GM19324 (cell line): ENCODE results near the gene TNNT2.

Experiments used
- ATAC-seq: cut with Tn5 transposase; IDR thresholded peaks from one replicate; pipeline ENCODE4 v1.9.1; 2021; ENCODE audit warnings: mild to moderate bottlenecking, moderate library complexity; ENCODE audit not compliant: unreplicated experiment, low FRiP score

Gene TNNT2

GRCh38 chr1:201377611-201378092, at the start of gene TNNT2:
TSS of gene TNNT2 (minus strand) at chr1:201377680. CDS start at chr1:201373254, 4,426 bp downstream.
- no peak for ATAC-seq

- ATAC-seq: no peak
Observed at GRCh38 chr1:201426479-201427310, 49.2 kb upstream of the TNNT2 start.

GRCh38 chr1:201424146-201424545, 46.7 kb upstream of the TNNT2 start:
- no peak for ATAC-seq

GRCh38 chr1:201423655-201424054, 46.2 kb upstream of the TNNT2 start:
- ATAC-seq: no peak

- ATAC-seq: no peak
Observed at GRCh38 chr1:201422436-201423030, 45.1 kb upstream of the TNNT2 start.

- ATAC-seq: no peak
Observed at GRCh38 chr1:201422026-201422425, 44.5 kb upstream of the TNNT2 start.

GRCh38 chr1:201421041-201421440, 43.6 kb upstream of the TNNT2 start:
- ATAC-seq: no peak

- ATAC-seq: no peak
Observed at GRCh38 chr1:201420608-201421002, 43.1 kb upstream of the TNNT2 start.

GRCh38 chr1:201419746-201420607, 42.5 kb upstream of the TNNT2 start:
- no peak for ATAC-seq

- ATAC-seq: no peak
Observed at GRCh38 chr1:201419256-201419655, 41.8 kb upstream of the TNNT2 start.

- ATAC-seq: no peak
Observed at GRCh38 chr1:201418461-201418860, 41.0 kb upstream of the TNNT2 start.

GRCh38 chr1:201414051-201414738, 36.7 kb upstream of the TNNT2 start:
- no peak for ATAC-seq

GRCh38 chr1:201411292-201411691, 33.8 kb upstream of the TNNT2 start:
- ATAC-seq: no peak

GRCh38 chr1:201409440-201409839, 32.0 kb upstream of the TNNT2 start:
- no peak for ATAC-seq

GRCh38 chr1:201408834-201409200, 31.3 kb upstream of the TNNT2 start:
- ATAC-seq: no peak

GRCh38 chr1:201408176-201408833, 30.8 kb upstream of the TNNT2 start:
- ATAC-seq: no peak

- no peak for ATAC-seq
Observed at GRCh38 chr1:201406831-201407406, 29.4 kb upstream of the TNNT2 start.

GRCh38 chr1:201405484-201405831, 28.0 kb upstream of the TNNT2 start:
- ATAC-seq: peak; percentile 51

- ATAC-seq: peak; percentile 12
Observed at GRCh38 chr1:201404722-201405483, 27.4 kb upstream of the TNNT2 start.
